ENCODE measurements around the gene CTXN1. TPM values are rescaled to one million over a fixed set of nuclear protein-coding genes. Genes with fewer than 3 reads are reported as not detected.

The CTXN1 gene
- total RNA-seq, 2 donors from 2014 or later, result 5.9 to 11.7 TPM

DNA sequence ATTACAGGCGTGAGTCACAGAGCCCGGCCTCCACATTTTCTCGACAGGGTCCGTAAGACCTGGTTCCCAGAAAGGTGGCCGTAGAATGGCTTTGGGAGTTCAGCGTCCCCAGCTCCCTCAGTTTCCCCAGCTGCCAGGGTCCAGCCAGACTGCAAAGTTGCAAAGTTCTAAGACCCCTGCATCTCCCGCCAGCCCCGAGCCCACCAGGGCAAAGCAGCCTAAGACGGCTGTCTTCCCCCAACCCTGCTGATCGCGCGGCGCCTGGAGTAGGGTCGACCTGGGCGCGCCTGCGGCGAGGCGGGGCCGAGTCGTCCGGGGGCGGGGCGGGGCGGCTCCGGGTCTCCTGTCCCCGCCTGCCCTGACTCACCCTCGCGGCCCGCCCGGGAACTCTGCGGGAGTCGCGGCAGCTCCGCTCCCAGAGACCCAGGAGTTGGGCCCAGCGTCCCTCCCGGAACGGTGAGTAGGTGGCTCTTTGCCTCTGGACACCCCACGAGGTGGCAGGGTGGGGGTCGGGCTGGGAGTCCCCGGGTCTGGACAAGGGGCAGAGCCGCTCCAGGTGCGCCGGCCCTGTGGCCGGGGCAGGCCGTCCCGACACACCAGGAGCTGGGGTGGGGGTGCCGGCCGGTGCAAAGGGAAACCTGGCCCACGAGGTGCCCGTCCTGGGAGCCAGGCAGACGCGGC lies 37.6 kb downstream of the CTXN1 start, which contains the start of gene LRRC8E:
TSS of gene LRRC8E (plus strand) at position 366 of the 681 bp plus-strand sequence. CDS start 7,094 bp downstream, outside the sequence.
- intact Hi-C loops (cut with DNase I), result no loop called here
- DNase-seq (ENCODE audit: low spot score), result no peak

DNA sequence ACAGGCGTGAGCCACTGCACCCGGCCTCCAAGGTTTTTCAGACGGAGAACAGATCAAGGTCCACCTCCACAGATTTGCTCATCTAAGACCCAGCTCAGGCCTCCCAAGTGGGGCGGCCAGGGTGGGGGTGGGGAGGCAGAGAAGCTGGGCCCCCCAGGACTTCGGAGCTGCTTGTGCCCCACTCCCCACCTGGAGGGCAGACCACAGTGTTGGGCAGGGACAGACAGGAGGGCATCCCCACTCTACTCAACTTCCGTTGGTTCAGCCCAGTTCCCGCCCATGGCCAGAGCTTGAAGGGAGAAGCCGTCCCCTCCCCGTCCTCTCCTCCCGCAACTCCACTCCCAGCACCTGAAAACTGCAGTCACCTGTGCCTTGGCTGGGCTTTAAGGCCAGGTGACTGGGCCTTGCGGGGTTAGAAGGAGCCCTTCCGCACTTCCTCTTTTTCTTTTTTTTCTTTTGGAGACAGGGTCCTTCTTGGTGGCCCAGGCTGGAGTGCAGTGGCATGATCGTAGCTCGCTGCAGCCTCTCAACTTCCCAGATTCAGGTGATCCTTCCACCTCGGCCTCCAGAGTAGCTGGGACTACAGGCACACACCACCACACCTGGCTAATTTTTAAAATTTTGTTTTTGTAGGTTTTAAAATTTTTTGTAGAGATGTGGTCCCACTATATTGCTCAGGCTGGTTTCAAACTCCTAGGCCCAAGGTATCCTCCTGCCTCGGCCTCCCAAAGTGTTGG lies 38.4 kb downstream of the CTXN1 start:
- no peak for DNase-seq (ENCODE audit: low spot score)
- intact Hi-C loops (cut with DNase I), result no loop called here

DNA sequence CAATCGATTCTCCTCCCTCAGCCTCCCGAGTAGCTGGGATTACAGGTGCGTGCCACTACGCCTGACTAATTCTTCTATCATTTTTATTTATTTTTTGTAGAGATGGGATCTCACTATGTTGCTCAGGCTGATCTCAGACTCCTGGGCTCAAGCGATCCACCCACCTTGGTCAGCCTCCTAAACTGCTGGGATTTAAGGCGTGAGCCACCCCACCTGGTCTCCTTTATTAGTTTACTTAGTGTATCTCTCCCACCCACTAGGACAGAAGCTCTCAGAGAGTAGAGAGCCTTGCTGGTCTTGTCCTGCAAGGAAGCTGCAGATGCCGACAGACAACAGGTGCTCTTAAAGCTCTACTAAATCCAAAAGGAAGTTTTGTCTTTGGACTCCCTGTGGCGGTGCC lies 40.1 kb downstream of the CTXN1 start:
- intact Hi-C loops (cut with DNase I), result no loop called here
- no peak for DNase-seq (ENCODE audit: low spot score)

DNA sequence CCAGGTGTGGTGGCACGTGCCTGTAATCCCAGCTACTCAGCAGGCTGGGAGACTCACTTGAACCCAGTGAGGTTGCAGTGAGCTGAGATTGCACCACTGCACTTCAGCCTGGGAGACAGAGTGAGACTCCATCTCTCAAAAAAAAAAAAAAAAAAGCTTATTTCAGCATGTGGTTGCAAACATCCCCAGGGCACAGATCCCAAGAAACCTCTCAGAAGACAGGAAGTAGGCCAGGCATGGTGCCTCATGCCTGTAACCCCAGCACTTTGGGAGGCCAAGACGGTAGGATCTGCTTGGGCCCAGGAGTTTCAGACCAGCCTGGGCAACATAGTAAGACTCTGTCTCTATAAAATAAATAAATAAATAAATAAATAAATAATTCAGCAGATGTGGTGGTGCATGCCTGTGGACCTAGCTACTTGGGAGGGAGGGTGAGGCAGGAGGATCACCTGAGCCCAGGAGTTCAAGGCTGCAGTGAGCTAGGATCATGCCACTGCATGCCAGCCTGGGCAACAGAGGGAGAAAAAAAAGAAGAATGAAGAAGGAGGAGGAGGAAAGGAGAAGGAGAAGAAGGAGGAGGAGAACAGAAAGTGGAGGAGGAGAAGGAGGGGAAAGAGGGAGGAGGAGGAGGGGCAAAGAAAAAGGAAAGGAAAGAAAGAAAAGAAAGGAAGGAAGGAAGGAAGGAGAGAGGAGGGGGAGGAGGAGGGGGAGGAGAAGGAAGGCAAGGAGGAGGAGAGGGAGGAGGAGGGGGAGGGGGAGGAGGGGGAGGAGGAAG lies 42.0 kb downstream of the CTXN1 start:
- intact Hi-C loops (cut with DNase I), result no loop called here
- no peak for DNase-seq (ENCODE audit: low spot score)

DNA sequence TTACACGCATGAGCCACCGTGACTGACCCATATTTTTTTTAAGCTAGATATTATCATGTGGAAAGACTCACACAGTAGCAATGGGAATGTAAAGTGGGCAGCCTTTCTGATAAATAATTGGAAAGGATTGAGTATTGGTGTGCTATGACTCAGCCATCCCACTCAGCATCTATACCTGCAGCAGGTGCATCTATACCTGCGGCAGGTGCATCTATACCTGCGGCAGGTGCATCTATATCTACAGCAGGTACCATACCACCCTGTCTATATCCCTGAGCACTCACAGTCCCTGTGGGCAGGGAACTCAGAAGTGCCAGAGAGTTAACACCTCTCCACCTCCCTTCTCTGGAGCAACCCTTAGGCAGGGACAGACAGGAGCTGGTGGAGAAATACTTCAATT lies 42.8 kb downstream of the CTXN1 start:
- intact Hi-C loops (cut with DNase I), result no loop called here
- DNase-seq (ENCODE audit: low spot score), result no peak

DNA sequence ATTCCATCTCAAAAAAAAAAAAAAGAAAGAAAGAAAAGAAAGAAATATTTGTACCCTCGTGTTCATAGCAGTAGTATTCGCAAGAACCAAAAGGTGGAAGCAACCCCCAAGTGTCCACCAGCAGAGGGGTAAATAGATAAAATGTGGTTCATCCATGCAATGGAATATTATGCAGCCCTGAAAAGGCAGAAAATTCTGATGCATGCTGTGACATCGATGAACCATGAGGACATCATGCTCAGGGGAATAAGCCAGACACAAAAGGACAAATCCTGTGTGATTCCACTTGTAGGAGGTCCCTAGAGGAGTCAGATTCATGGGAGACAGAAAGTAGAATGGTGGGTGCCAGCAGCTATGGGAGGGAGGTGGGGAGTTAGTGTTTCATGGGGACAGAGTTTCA lies 44.0 kb downstream of the CTXN1 start:
- no peak for DNase-seq (ENCODE audit: low spot score)
- intact Hi-C loops (cut with DNase I), result no loop called here

DNA sequence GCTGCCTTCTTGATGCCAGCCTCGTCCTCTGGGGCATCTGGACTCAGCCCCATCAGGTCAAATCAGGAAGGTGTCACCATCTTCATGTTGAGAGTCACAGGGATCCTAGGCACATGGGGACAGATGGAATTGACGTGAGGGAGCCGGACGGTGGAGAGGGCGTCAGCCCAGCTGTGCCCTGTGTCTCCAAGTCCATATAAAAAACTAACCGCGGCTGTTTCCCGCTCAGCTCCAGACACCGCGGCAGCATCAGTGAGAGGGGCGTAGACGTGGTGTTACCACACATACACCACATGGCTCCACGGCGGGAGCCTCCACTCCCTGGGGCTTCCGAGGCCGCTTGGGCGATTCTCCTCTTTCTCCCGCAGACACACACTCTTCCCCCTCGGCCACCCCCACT lies 46.1 kb downstream of the CTXN1 start:
- intact Hi-C loops (cut with DNase I), result no loop called here
- no peak for DNase-seq (ENCODE audit: low spot score)

DNA sequence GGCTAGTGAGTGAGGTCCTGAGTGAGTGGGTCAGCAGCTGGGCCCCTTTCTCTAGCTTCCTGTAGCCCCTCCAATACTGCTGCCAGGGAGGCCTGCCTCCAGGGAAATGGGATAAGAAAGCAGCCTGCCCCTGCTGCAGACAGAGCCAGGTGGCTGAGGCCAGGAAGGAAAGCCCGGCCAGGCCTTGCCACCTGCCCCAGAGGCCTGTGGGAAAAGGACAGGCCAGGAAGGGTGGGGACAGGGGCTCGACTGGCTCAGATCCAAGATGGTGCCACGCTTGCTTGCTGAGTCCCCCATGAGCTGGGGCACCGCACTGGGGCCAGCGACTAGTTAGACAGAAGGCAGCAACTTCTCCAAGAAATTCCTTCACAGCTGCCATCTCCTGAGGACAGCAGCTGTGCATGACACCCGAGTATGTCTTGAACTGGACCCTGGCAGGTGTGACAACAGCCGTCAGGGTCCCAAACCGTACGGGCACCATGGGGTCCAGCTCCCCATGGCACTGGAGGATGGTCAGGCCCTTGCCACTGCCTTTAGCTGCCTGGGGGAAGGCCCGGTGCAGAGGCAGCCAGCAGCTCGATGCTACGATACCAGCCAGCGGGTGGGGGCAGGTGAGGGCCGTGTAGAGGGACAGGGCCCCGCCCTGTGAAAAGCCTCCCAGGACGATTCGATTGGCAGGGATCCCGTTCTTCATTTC lies 46.7 kb downstream of the CTXN1 start:
- intact Hi-C loops (cut with DNase I), result no loop called here
- no peak for DNase-seq (ENCODE audit: low spot score)

DNA sequence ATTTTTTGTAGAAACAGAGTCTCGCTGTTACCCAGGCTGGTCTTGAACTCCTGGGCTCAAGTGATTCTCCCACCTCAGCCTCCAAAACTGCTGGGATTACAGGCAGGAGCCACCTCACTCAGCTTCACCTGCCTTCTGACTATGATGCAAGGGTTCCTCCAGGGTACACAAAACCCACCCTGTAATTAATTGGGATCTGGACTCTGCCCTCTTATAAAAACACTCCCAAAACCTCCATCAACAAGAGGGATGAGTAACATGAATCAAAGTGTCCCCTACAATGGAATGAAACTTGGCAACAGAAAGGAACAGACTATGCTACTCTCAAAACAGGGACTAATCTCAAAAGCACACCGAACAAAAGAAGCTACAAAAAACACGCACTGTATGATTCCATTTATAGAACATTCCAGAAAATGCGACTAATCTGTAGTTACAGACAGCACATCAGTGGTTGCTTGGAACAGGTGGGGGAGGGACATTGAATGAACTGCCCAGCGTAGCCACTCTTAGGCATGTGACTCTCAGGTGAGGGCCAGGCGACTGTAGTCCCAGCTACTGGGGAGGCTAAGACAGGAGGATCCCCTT lies 48.6 kb downstream of the CTXN1 start:
- intact Hi-C loops (cut with DNase I), result no loop called here
- DNase-seq (ENCODE audit: low spot score), result no peak

DNA sequence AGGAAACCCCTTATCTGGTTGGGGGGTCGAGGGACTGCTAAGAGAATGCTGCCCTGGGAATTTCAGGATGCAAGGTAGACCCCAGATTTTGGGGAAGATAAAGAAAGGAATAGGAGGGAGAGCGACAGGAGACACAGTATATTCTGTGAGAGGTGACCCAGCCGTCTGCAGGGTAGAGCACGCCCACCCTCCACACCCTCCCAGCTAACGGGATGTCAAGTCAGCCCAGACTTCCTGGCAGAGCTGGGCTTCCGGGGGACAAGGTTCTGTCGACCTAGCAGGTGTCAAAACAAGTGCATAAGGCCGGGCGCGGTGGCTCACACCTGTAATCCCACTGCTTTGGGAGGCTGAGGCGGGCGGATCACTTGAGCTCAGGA lies 51.0 kb downstream of the CTXN1 start:
- intact Hi-C loops (cut with DNase I), result loop anchor here in 1 of 2 donors (1.0 kb wide), 1 partner anchor 45 kb away; the partner anchor contains the start of gene EVI5L
- DNase-seq (ENCODE audit: low spot score), result no peak

Other genes with a start within 250 kb of the CTXN1 start
- 1 to 10 TPM; 2.2 to 3.0 TPM for gene MCEMP1, start 249.0 kb downstream of the CTXN1 start, total RNA-seq
- 10 to 100 TPM; 71.9 to 83.5 TPM for gene TRAPPC5, start 245.3 kb downstream of the CTXN1 start, total RNA-seq
- gene FCER2, start 224.0 kb downstream of the CTXN1 start, total RNA-seq, result under 1 TPM; 0.23 to 0.71 TPM
- 1 to 10 TPM; 2.2 to 6.6 TPM for gene CLEC4G, start 194.0 kb downstream of the CTXN1 start, total RNA-seq
- gene CD209, start 178.6 kb downstream of the CTXN1 start, total RNA-seq, result 10 to 100 TPM; 13.4 to 23.0 TPM
- under 1 TPM in 1 of 2 donors, not detected in 1; 0.38 TPM for gene CLEC4M, start 162.9 kb downstream of the CTXN1 start, total RNA-seq
- 10 to 100 TPM; 14.9 to 16.0 TPM for gene EVI5L, start 95.9 kb downstream of the CTXN1 start, total RNA-seq
- gene PRR36, start 51.7 kb downstream of the CTXN1 start, total RNA-seq, result under 1 TPM; 0.09 to 0.14 TPM
- gene LRRC8E, start 37.6 kb downstream of the CTXN1 start, total RNA-seq, result not detected
- 10 to 100 TPM; 22.2 to 26.6 TPM for gene MAP2K7, start 22.3 kb downstream of the CTXN1 start, total RNA-seq
- 1 to 10 TPM; 1.5 to 4.4 TPM for gene TGFBR3L, start 11.3 kb downstream of the CTXN1 start, total RNA-seq
- gene SNAPC2, start 5.8 kb downstream of the CTXN1 start, total RNA-seq, result 10 to 100 TPM; 25.4 to 28.7 TPM
- 10 to 100 TPM; 37.2 to 47.8 TPM for gene TIMM44, start 17.5 kb upstream of the CTXN1 start, total RNA-seq
- 10 to 100 TPM; 49.9 to 50.7 TPM for gene ELAVL1, start 79.5 kb upstream of the CTXN1 start, total RNA-seq
- gene CCL25, start 126.6 kb upstream of the CTXN1 start, total RNA-seq, result not detected
- gene FBN3, start 223.5 kb upstream of the CTXN1 start, total RNA-seq, result not detected